Measurements from ENCODE around the gene LUM. TPM values are rescaled to one million over a fixed set of nuclear protein-coding genes. Genes with fewer than 3 reads are reported as not detected.

The LUM gene
- total RNA-seq, 1 donor from 2014 or later, result 72.9 TPM

DNA sequence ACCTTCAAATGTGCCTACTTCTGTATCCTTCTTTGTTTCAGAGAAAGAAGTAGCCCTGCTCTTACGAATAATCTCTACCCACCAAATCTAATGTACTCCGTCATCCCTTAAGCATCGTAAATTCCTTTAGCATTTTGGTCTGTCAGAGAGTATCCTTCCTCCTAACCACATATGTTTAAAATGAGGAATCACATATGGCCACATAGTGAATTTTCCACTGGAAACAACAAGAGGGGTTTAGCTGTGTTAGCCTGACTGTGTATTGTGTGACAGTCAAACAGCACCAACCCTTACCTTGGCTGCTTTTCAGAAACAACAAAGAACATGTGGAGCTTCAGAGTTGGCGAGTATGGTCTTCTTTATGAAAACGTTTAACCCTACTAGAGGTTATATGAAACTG lies 5.5 kb downstream of the LUM start:
- Histone ChIP-seq H3K4me3 (peak overlapping the region in 1 of 2 donors; percentile 6), H3K27me3 (no peaks in the 10 kb centered on the region), H3K9me3 (no peaks in the 10 kb centered on the region), H3K27ac (peak overlapping the region; percentile 36), H3K36me3 (no peaks in the 10 kb centered on the region), H3K4me1 (no peaks in the 10 kb centered on the region)
- intact Hi-C loops (cut with DNase I), result no loop called here
- no peak for DNase-seq (ENCODE audit: extremely low spot score in 2 of 2)
- TF ChIP-seq POLR2AphosphoS5 (IDR thresholded peaks at IDR 0.05; ENCODE audit: insufficient read depth in 1 of 2, low read depth in 1 of 2), result no peak
- no peak for TF ChIP-seq CTCF (IDR thresholded peaks at IDR 0.05)
- no peak for TF ChIP-seq POLR2A (IDR thresholded peaks at IDR 0.05)

DNA sequence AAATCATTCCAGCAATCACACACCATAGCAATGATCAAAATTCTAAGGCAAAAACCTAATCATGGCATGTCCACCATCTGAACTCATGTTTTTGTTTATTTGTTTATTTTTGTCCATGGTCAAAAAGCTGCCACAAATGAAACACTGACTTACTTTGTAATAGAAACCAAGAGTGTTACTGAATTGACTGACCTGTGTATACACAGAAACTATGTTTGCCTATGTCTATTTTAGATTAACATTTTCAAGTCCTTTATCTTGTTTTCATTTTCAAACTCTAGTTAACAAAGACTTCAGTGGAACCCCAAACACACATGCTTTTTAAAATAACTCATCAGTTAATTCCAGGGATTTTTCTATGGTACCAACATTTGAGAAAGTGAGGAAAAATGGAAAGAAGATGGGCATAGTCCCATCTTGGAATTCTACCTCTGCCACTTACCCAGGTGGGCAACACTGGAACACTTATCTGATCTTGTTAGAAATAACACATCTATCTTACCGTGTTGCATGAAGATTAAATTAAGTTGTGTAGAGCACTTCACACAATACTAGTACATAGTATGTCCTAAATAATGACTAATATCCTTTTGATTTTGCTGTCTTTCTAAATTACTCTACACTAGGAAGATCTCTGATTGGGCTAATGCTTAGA lies 6.4 kb downstream of the LUM start:
- H3K4me1 ChIP-seq, result peaks cover 5% of the 10 kb centered on the region
- no peak overlapping the region for H3K4me3 ChIP-seq
- TF ChIP-seq POLR2AphosphoS5 (IDR thresholded peaks at IDR 0.05; ENCODE audit: insufficient read depth in 1 of 2, low read depth in 1 of 2) (no peak), CTCF (IDR thresholded peaks at IDR 0.05) (no peak), POLR2A (IDR thresholded peaks at IDR 0.05) (no peak)
- H3K36me3 ChIP-seq, result no peaks in the 10 kb centered on the region
- DNase-seq (ENCODE audit: extremely low spot score in 2 of 2), result no peak
- no peaks in the 10 kb centered on the region for H3K27me3 ChIP-seq
- H3K9me3 ChIP-seq, result no peaks in the 10 kb centered on the region
- intact Hi-C loops (cut with DNase I), result no loop called here
- peak overlapping the region; percentile 36 for H3K27ac ChIP-seq

GRCh38 chr12:91103624-91104023 lies 7.7 kb downstream of the LUM start:
- H3K36me3 ChIP-seq, result no peaks in the 10 kb centered on the region
- H3K4me1 ChIP-seq, result peaks cover 10% of the 10 kb centered on the region
- no peak overlapping the region for H3K4me3 ChIP-seq
- no peak for DNase-seq (ENCODE audit: extremely low spot score in 2 of 2)
- H3K9me3 ChIP-seq, result no peaks in the 10 kb centered on the region
- no peak overlapping the region for H3K27ac ChIP-seq
- TF ChIP-seq POLR2AphosphoS5 (IDR thresholded peaks at IDR 0.05; ENCODE audit: insufficient read depth in 1 of 2, low read depth in 1 of 2), result no peak
- TF ChIP-seq POLR2A (IDR thresholded peaks at IDR 0.05), result no peak
- no peak for TF ChIP-seq CTCF (IDR thresholded peaks at IDR 0.05)
- intact Hi-C loops (cut with DNase I), result no loop called here
- H3K27me3 ChIP-seq, result no peaks in the 10 kb centered on the region

- no peak overlapping the region for H3K27ac ChIP-seq
- H3K4me3 ChIP-seq, result no peak overlapping the region
- H3K36me3 ChIP-seq, result no peaks in the 10 kb centered on the region
- intact Hi-C loops (cut with DNase I), result no loop called here
- no peaks in the 10 kb centered on the region for H3K9me3 ChIP-seq
- H3K27me3 ChIP-seq, result no peaks in the 10 kb centered on the region
- peaks cover 10% of the 10 kb centered on the region for H3K4me1 ChIP-seq
- TF ChIP-seq POLR2AphosphoS5 (IDR thresholded peaks at IDR 0.05; ENCODE audit: insufficient read depth in 1 of 2, low read depth in 1 of 2), result no peak
- DNase-seq (ENCODE audit: extremely low spot score in 2 of 2), result no peak
Observed at GRCh38 chr12:91103101-91103500, 8.2 kb downstream of the LUM start.

- H3K9me3 ChIP-seq, result no peaks in the 10 kb centered on the region
- intact Hi-C loops (cut with DNase I), result no loop called here
- TF ChIP-seq POLR2AphosphoS5 (IDR thresholded peaks at IDR 0.05; ENCODE audit: insufficient read depth in 1 of 2, low read depth in 1 of 2), result no peak
- TF ChIP-seq POLR2A (IDR thresholded peaks at IDR 0.05), result no peak
- no peak for TF ChIP-seq CTCF (IDR thresholded peaks at IDR 0.05)
- no peaks in the 10 kb centered on the region for H3K27me3 ChIP-seq
- no peak for DNase-seq (ENCODE audit: extremely low spot score in 2 of 2)
- H3K4me3 ChIP-seq, result no peak overlapping the region
- no peaks in the 10 kb centered on the region for H3K36me3 ChIP-seq
- H3K4me1 ChIP-seq, result peaks cover 10% of the 10 kb centered on the region
- H3K27ac ChIP-seq, result no peak overlapping the region
Observed at GRCh38 chr12:91100906-91101305, 10.4 kb downstream of the LUM start.

Data from vagina (tissue), 2 donors.